CD4-positive, alpha-beta T cell treated with Interleukin-6 for 4 hours (primary cell): ENCODE data around the gene CASZ1.

Experiments
- DNase-seq: peaks from one replicate; pipeline ENCODE4 v3.0.0-alpha.2; 2020; ENCODE audit warnings: mixed read lengths

CASZ1 gene

GRCh38 chr1:10667861-10668761, 128.3 kb downstream of the CASZ1 start:
- DNase-seq, result no peak

- DNase-seq, result no peak
Measured at GRCh38 chr1:10665930-10666850, 130.3 kb downstream of the CASZ1 start.

GRCh38 chr1:10665226-10665625, 131.2 kb downstream of the CASZ1 start:
- DNase-seq, result no peak

GRCh38 chr1:10664251-10664650, 132.2 kb downstream of the CASZ1 start:
- no peak for DNase-seq

- no peak for DNase-seq
Measured at GRCh38 chr1:10663678-10664035, 132.8 kb downstream of the CASZ1 start.

GRCh38 chr1:10662824-10663677, 133.4 kb downstream of the CASZ1 start:
- DNase-seq, result no peak

GRCh38 chr1:10662090-10662688, 134.3 kb downstream of the CASZ1 start:
- DNase-seq, result no peak

GRCh38 chr1:10661453-10661852, 135.0 kb downstream of the CASZ1 start:
- no peak for DNase-seq

GRCh38 chr1:10659646-10660540, 136.6 kb downstream of the CASZ1 start:
- DNase-seq, result no peak

- DNase-seq, result no peak
Measured at GRCh38 chr1:10659218-10659617, 137.2 kb downstream of the CASZ1 start.

- no peak for DNase-seq
Measured at GRCh38 chr1:10658396-10659066, 137.9 kb downstream of the CASZ1 start.

GRCh38 chr1:10657088-10657847, 139.2 kb downstream of the CASZ1 start:
- DNase-seq, result no peak

GRCh38 chr1:10656431-10656830, 140.0 kb downstream of the CASZ1 start:
- DNase-seq, result no peak

- DNase-seq, result no peak
Measured at GRCh38 chr1:10655002-10655401, 141.4 kb downstream of the CASZ1 start.

GRCh38 chr1:10653370-10654125, 142.9 kb downstream of the CASZ1 start:
- no peak for DNase-seq

- no peak for DNase-seq
Measured at GRCh38 chr1:10652626-10653025, 143.8 kb downstream of the CASZ1 start.

GRCh38 chr1:10651793-10652192, 144.7 kb downstream of the CASZ1 start:
- DNase-seq, result no peak

- no peak for DNase-seq
Measured at GRCh38 chr1:10651389-10651766, 145.1 kb downstream of the CASZ1 start.
